Stimulated activated naive CD8-positive, alpha-beta T cell treated with anti-CD3 and anti-CD28 coated beads, Interleukin-15, Interleukin-2, amounts not matched to agents 100 ng/mL and 50 ng/mL, for 24 hours (primary cell): ENCODE results near the gene TNIP2.
"Not testable (repeated sequence)": the region's sequence is repeated elsewhere in the genome, so short reads cannot be mapped to it uniquely, and the experiment has no call there.

Source experiments
- H3K27ac Mint-ChIP-seq: one replicate; pipeline ENCODE4 v1.8.0; 2021; ENCODE audit warnings: mild to moderate bottlenecking, mixed read lengths
- H3K27me3 Mint-ChIP-seq: one replicate; pipeline ENCODE4 v1.8.0; 2021; ENCODE audit warnings: mixed read lengths
- H3K36me3 Mint-ChIP-seq: one replicate; pipeline ENCODE4 v1.8.0; 2021; ENCODE audit warnings: low read depth, mixed read lengths
- H3K4me1 Mint-ChIP-seq: one replicate; pipeline ENCODE4 v1.8.0; 2021; ENCODE audit warnings: low read depth, mixed read lengths
- H3K4me3 Mint-ChIP-seq: one replicate; pipeline ENCODE4 v1.8.0; 2021; ENCODE audit warnings: mild to moderate bottlenecking, mixed read lengths
- H3K9me3 Mint-ChIP-seq: one replicate; pipeline ENCODE4 v1.8.0; 2021; ENCODE audit warnings: mixed read lengths

Gene TNIP2

GRCh38 chr4:2744576-2745270 is 11.4 kb downstream of the TNIP2 start:
- peaks cover 61% of the 10 kb centered on the region for H3K36me3 Mint-ChIP-seq
- peak overlapping the region; percentile 93 for H3K27ac Mint-ChIP-seq
- no peaks in the 10 kb centered on the region for H3K27me3 Mint-ChIP-seq
- H3K4me3 Mint-ChIP-seq: no peak overlapping the region
- no peaks in the 10 kb centered on the region for H3K9me3 Mint-ChIP-seq
- H3K4me1 Mint-ChIP-seq: peaks cover 64% of the 10 kb centered on the region

- H3K4me3 Mint-ChIP-seq: no peak overlapping the region
Observed at GRCh38 chr4:2743518-2744445, 12.4 kb downstream of the TNIP2 start.

GRCh38 chr4:2742823-2743517 is 13.2 kb downstream of the TNIP2 start:
- no peaks in the 10 kb centered on the region for H3K27me3 Mint-ChIP-seq
- H3K9me3 Mint-ChIP-seq: no peaks in the 10 kb centered on the region
- peak overlapping the region; percentile 31 for H3K27ac Mint-ChIP-seq
- peaks cover 67% of the 10 kb centered on the region for H3K36me3 Mint-ChIP-seq
- H3K4me1 Mint-ChIP-seq: peaks cover 48% of the 10 kb centered on the region
- H3K4me3 Mint-ChIP-seq: no peak overlapping the region

More at GRCh38 chr4:2743518-2744445, 12.4 kb downstream of the TNIP2 start:
- Mint-ChIP-seq H3K4me1 (peaks cover 54% of the 10 kb centered on the region), H3K36me3 (peaks cover 64% of the 10 kb centered on the region), H3K9me3 (no peaks in the 10 kb centered on the region), H3K27me3 (no peaks in the 10 kb centered on the region), H3K27ac (no peak overlapping the region)

- H3K9me3 Mint-ChIP-seq: no peaks in the 10 kb centered on the region
- peaks cover 60% of the 10 kb centered on the region for H3K36me3 Mint-ChIP-seq
- H3K4me3 Mint-ChIP-seq: no peak overlapping the region
- H3K27ac Mint-ChIP-seq: no peak overlapping the region
- peaks cover 41% of the 10 kb centered on the region for H3K4me1 Mint-ChIP-seq
- H3K27me3 Mint-ChIP-seq: no peaks in the 10 kb centered on the region
Observed at GRCh38 chr4:2742081-2742822, 13.9 kb downstream of the TNIP2 start.

- H3K36me3 Mint-ChIP-seq: peaks cover 57% of the 10 kb centered on the region
- no peaks in the 10 kb centered on the region for H3K9me3 Mint-ChIP-seq
- H3K4me3 Mint-ChIP-seq: no peak overlapping the region
- no peaks in the 10 kb centered on the region for H3K27me3 Mint-ChIP-seq
- H3K27ac Mint-ChIP-seq: peak overlapping the region; percentile 60
- peaks cover 34% of the 10 kb centered on the region for H3K4me1 Mint-ChIP-seq
Observed at GRCh38 chr4:2741626-2742025, 14.5 kb downstream of the TNIP2 start.

- Mint-ChIP-seq H3K36me3 (peaks cover 39% of the 10 kb centered on the region), H3K4me1 (peaks cover 11% of the 10 kb centered on the region)
- not testable (repeated sequence) for H3K27ac Mint-ChIP-seq, H3K27me3 Mint-ChIP-seq, H3K4me3 Mint-ChIP-seq, H3K9me3 Mint-ChIP-seq
Observed at GRCh38 chr4:2738296-2738695, 17.8 kb downstream of the TNIP2 start.

GRCh38 chr4:2735869-2736268 is 20.3 kb downstream of the TNIP2 start:
- Mint-ChIP-seq H3K9me3 (peaks cover 8% of the 10 kb centered on the region), H3K36me3 (peaks cover 44% of the 10 kb centered on the region), H3K27me3 (no peaks in the 10 kb centered on the region), H3K4me1 (peaks cover 5% of the 10 kb centered on the region), H3K4me3 (no peak overlapping the region), H3K27ac (no peak overlapping the region)

- H3K27me3 Mint-ChIP-seq: no peaks in the 10 kb centered on the region
Observed at GRCh38 chr4:2734612-2735011, 21.5 kb downstream of the TNIP2 start.

GRCh38 chr4:2733844-2734574 is 22.1 kb downstream of the TNIP2 start:
- H3K27ac Mint-ChIP-seq: peak overlapping the region; percentile 17
- H3K4me3 Mint-ChIP-seq: no peak overlapping the region
- no peaks in the 10 kb centered on the region for H3K27me3 Mint-ChIP-seq
- peaks cover 8% of the 10 kb centered on the region for H3K9me3 Mint-ChIP-seq
- H3K36me3 Mint-ChIP-seq: peaks cover 34% of the 10 kb centered on the region
- H3K4me1 Mint-ChIP-seq: peaks cover 5% of the 10 kb centered on the region

More at GRCh38 chr4:2734612-2735011, 21.5 kb downstream of the TNIP2 start:
- Mint-ChIP-seq H3K4me3 (no peak overlapping the region), H3K4me1 (peaks cover 5% of the 10 kb centered on the region), H3K36me3 (peaks cover 35% of the 10 kb centered on the region), H3K9me3 (peaks cover 8% of the 10 kb centered on the region), H3K27ac (peak overlapping the region; percentile 17)

- Mint-ChIP-seq H3K36me3 (peaks cover 31% of the 10 kb centered on the region), H3K9me3 (peaks cover 8% of the 10 kb centered on the region), H3K27me3 (no peaks in the 10 kb centered on the region), H3K27ac (no peak overlapping the region), H3K4me1 (peaks cover 5% of the 10 kb centered on the region), H3K4me3 (no peak overlapping the region)
Observed at GRCh38 chr4:2733001-2733843, 22.9 kb downstream of the TNIP2 start.

- Mint-ChIP-seq H3K27ac (no peak overlapping the region), H3K27me3 (no peaks in the 10 kb centered on the region), H3K9me3 (peaks cover 8% of the 10 kb centered on the region), H3K4me1 (peaks cover 5% of the 10 kb centered on the region), H3K36me3 (peaks cover 30% of the 10 kb centered on the region), H3K4me3 (no peak overlapping the region)
Observed at GRCh38 chr4:2732526-2732925, 23.6 kb downstream of the TNIP2 start.

GRCh38 chr4:2731907-2732317 is 24.2 kb downstream of the TNIP2 start:
- Mint-ChIP-seq H3K4me3 (no peak overlapping the region), H3K27ac (no peak overlapping the region), H3K27me3 (no peaks in the 10 kb centered on the region), H3K36me3 (peaks cover 30% of the 10 kb centered on the region), H3K9me3 (peaks cover 8% of the 10 kb centered on the region), H3K4me1 (peaks cover 5% of the 10 kb centered on the region)

GRCh38 chr4:2729533-2729875 is 26.6 kb downstream of the TNIP2 start:
- H3K36me3 Mint-ChIP-seq: peaks cover 19% of the 10 kb centered on the region
- no peaks in the 10 kb centered on the region for H3K27me3 Mint-ChIP-seq
- peaks cover 1% of the 10 kb centered on the region for H3K9me3 Mint-ChIP-seq
- H3K4me1 Mint-ChIP-seq: peaks cover 5% of the 10 kb centered on the region
- no peak overlapping the region for H3K27ac Mint-ChIP-seq
- H3K4me3 Mint-ChIP-seq: no peak overlapping the region
